ENCODE data around the gene CEP97. TPM values are rescaled to one million over a fixed set of nuclear protein-coding genes. Genes with fewer than 3 reads are reported as not detected.
"Not testable (repeated sequence)": the region's sequence is repeated elsewhere in the genome, so short reads cannot be mapped to it uniquely, and the experiment has no call there.

The CEP97 gene
- total RNA-seq, 4 donors from 2014 or later: 8.5 to 9.2 (median 8.9) TPM

GRCh38 chr3:101758224-101758623, 33.8 kb downstream of the CEP97 start:
- Histone ChIP-seq H3K4me1 (no peaks in the 10 kb centered on the region), H3K36me3 (peaks cover 36% of the 10 kb centered on the region), H3K4me3 (no peak overlapping the region), H3K27ac (no peak overlapping the region), H3K9me3 (no peaks in the 10 kb centered on the region), H3K27me3 (no peaks in the 10 kb centered on the region)
- WGBS: 82% methylated on average over 6 of the region's 6 CpGs
- DNase-seq (ENCODE audit: low spot score in 2 of 2): no peak
- TF ChIP-seq POLR2A (IDR thresholded peaks at IDR 0.05): no peak
- TF ChIP-seq EP300 (IDR thresholded peaks at IDR 0.05): no peak
- no peak for TF ChIP-seq CTCF (IDR thresholded peaks at IDR 0.05)
- TF ChIP-seq POLR2AphosphoS5 (IDR thresholded peaks at IDR 0.05): no peak

- H3K27me3 ChIP-seq: no peaks in the 10 kb centered on the region
- DNase-seq (ENCODE audit: low spot score in 2 of 2): no peak
- no peaks in the 10 kb centered on the region for H3K9me3 ChIP-seq
- no peaks in the 10 kb centered on the region for H3K4me1 ChIP-seq
- H3K4me3 ChIP-seq: no peak overlapping the region
- no peak overlapping the region for H3K27ac ChIP-seq
- TF ChIP-seq POLR2A (IDR thresholded peaks at IDR 0.05) (no peak), POLR2AphosphoS5 (IDR thresholded peaks at IDR 0.05) (no peak), CTCF (IDR thresholded peaks at IDR 0.05) (no peak)
- peaks cover 24% of the 10 kb centered on the region for H3K36me3 ChIP-seq
- WGBS: 70% methylated on average over 3 of the region's 3 CpGs
Observed at GRCh38 chr3:101762041-101762646, 37.7 kb downstream of the CEP97 start.

GRCh38 chr3:101777745-101778281, 53.4 kb downstream of the CEP97 start:
- DNase-seq (ENCODE audit: low spot score in 2 of 2); H3K27ac ChIP-seq; H3K36me3 ChIP-seq; H3K27me3 ChIP-seq; H3K9me3 ChIP-seq; H3K4me3 ChIP-seq: not testable (repeated sequence)
- 89% methylated on average over 6 of the region's 6 CpGs for WGBS
- peaks cover 16% of the 10 kb centered on the region for H3K4me1 ChIP-seq

GRCh38 chr3:101778385-101779046, 54.1 kb downstream of the CEP97 start:
- peaks cover 16% of the 10 kb centered on the region for H3K4me1 ChIP-seq
- WGBS: 35% methylated on average over 15 of the region's 21 CpGs
- peak overlapping the region; percentile 80 for H3K27ac ChIP-seq
- H3K4me3 ChIP-seq: peak overlapping the region; percentile 83
- TF ChIP-seq EP300 (IDR thresholded peaks at IDR 0.05) (peak; percentile 45), POLR2A (IDR thresholded peaks at IDR 0.05) (no peak)
- no peak for DNase-seq (ENCODE audit: low spot score in 2 of 2)
- H3K36me3 ChIP-seq: peaks cover 7% of the 10 kb centered on the region
- no peaks in the 10 kb centered on the region for H3K9me3 ChIP-seq
- no peaks in the 10 kb centered on the region for H3K27me3 ChIP-seq

GRCh38 chr3:101779047-101779821, 54.8 kb downstream of the CEP97 start, which contains the start of gene NXPE3:
TSS of gene NXPE3 (plus strand) at chr3:101779211. CDS start at chr3:101785597, 6,386 bp downstream.
- Histone ChIP-seq H3K36me3 (peaks cover 12% of the 10 kb centered on the region), H3K9me3 (no peaks in the 10 kb centered on the region), H3K4me1 (peaks cover 16% of the 10 kb centered on the region), H3K27ac (peak within 1 kb of the TSS; percentile 80), H3K27me3 (no peaks in the 10 kb centered on the region), H3K4me3 (peak within 1 kb of the TSS; percentile 83)
- 2% methylated on average over 20 of the region's 78 CpGs for WGBS
- peak; percentile 94 to 97 for DNase-seq (ENCODE audit: low spot score in 2 of 2)
- TF ChIP-seq POLR2AphosphoS5 (IDR thresholded peaks at IDR 0.05) (no peak), CTCF (IDR thresholded peaks at IDR 0.05) (no peak), EP300 (IDR thresholded peaks at IDR 0.05) (no peak), POLR2A (IDR thresholded peaks at IDR 0.05) (peak in 1 of 2 donors; percentile 43)

All from suprapubic skin (tissue), 4 donors.